Heart left ventricle (tissue), 16 donors: ENCODE results near the gene TPPP. TPM values are rescaled to one million over a fixed set of nuclear protein-coding genes. Genes with fewer than 3 reads are reported as not detected.

Source experiments
- ATAC-seq, 4 donors: fragments of 200-7000 bp; cut with Tn5 transposase; one replicate each; pipeline ENCODE4 v1.9.1; 2020 to 2022; ENCODE audit warnings: moderate library complexity in 4 of 4, mild to moderate bottlenecking in 3 of 4, moderate number of reproducible peaks in 1 of 4
- DNase-seq, 5 donors: peaks; one replicate each; pipeline ENCODE4 v3.0.0-alpha.2; 2020
- H3K27ac ChIP-seq, 12 donors: fragments of 200-600 bp; sonication (generic) in 4 of 12; one replicate each; pipeline versions ENCODE4 v1.5.0 to v1.8.0; 2016 to 2022; ENCODE audit warnings: mild to moderate bottlenecking in 2 of 12
- H3K27me3 ChIP-seq, 9 donors: fragments of 200-600 bp; sonication (generic) in 2 of 9; one replicate each; pipeline versions ENCODE4 v1.5.1 to v1.8.0; 2016 to 2022; ENCODE audit warnings: mild to moderate bottlenecking in 3 of 9
- H3K36me3 ChIP-seq, 9 donors: fragments of 200-600 bp; sonication (generic) in 2 of 9; one replicate each; pipeline versions ENCODE4 v1.5.0 to v1.8.0; 2018 to 2022; ENCODE audit warnings: mild to moderate bottlenecking in 2 of 9
- H3K4me1 ChIP-seq, 12 donors: fragments of 200-600 bp; sonication (generic) in 4 of 12; one replicate each; pipeline versions ENCODE4 v1.5.0 to v1.8.0; 2016 to 2022; ENCODE audit warnings: mild to moderate bottlenecking in 3 of 12
- H3K4me3 ChIP-seq, 12 donors: fragments of 200-600 bp; sonication (generic) in 4 of 12; one replicate each; pipeline versions ENCODE4 v1.5.0 to v1.8.0; 2017 to 2022; ENCODE audit warnings: mild to moderate bottlenecking in 9 of 12, moderate library complexity in 4 of 12
- H3K9me3 ChIP-seq, 12 donors: fragments of 200-600 bp; sonication (generic) in 4 of 12; one replicate each; pipeline versions ENCODE4 v1.5.0 to v1.8.0; 2016 to 2022; ENCODE audit warnings: mild to moderate bottlenecking in 1 of 12
- CTCF ChIP-seq, 12 donors: fragments of 200-600 bp; sonication (generic) in 4 of 12; IDR thresholded peaks; one replicate each; pipeline versions ENCODE4 v1.5.0 to v1.8.0; 2018 to 2022; ENCODE audit warnings: antibody characterized with exemption in 12 of 12, mild to moderate bottlenecking in 5 of 12
- POLR2A ChIP-seq, 2 donors: fragments of 450-650 bp; IDR thresholded peaks; one replicate each; pipeline ENCODE4 v1.6.1; 2017; ENCODE audit warnings: antibody characterized with exemption in 2 of 2, mild to moderate bottlenecking in 2 of 2, moderate library complexity in 2 of 2
- WGBS, 4 donors: extraction: QIAGEN DNeasy Blood & Tissue Kit in 2 of 4; methylation state at CpG; one replicate each; pipeline versions ENCODE4 v1.1.5 to v1.1.7; 2013 to 2018; 5-methylcytosine and 5-hydroxymethylcytosine counted together
- intact Hi-C, 10 donors: fragments of 100-400 bp; cut with DNase I; formaldehyde crosslinking; loops; one replicate each; pipeline versions ENCODE4 v1.11.1 to v1.14.2; 2022
- polyA plus RNA-seq, 2 donors: library from polyadenylated mRNA; stranded (reverse); fragments of 200-250 nt; gene quantifications; one replicate each; pipeline ENCODE4 v1.2.3, GENCODE V29; 2013
- total RNA-seq, 9 donors: library from RNA; depleted of rRNA in 2 of 9; stranded (reverse); fragments of >200 nt in 2 of 9; fragmentation: NEBNext Ultra II Directional in 3 of 9; extraction: Animal tissue kit (Norgen Biotek cat#: 25700) in 3 of 9; gene quantifications; one replicate each; pipeline versions ENCODE4 v1.1.0 to v1.2.4, GENCODE V29; 2016 to 2023
- donor health status: ischemic (EF 13 %, LVEDD 7.1; RV severe dilation, severe dysfunction).
- donor health status: healthy with polysubstance abuse.
- donor health status: DM: no; HTN: yes; CAD: no.
- donor health status: DM: no; HTN: no; CAD: no.
- donor health status: ischemic (EF 25% LVEDD 6.9; RV normal size, moderate dysfunction).
- donor health status: ischemic (EF 25% LVEDD 5.7; RV mildly dilated, moderate dysfunction).
- donor health status: healthy.
- donor health status: DM: yes; HTN: yes; CAD: no.
- donor health status: ischemic (EF 35%, LVEDD 5.7; RV mildly dilated, moderate dysfunction).
- donor health status: nonischemic (EF 11% LVEDD 7.7; RV severe dilation, severe dysfunction).
- donor health status: DM: yes; HTN: yes; CAD: no.
- donor health status: PGD.
- donor health status: ischemic (EF 29% LVEDD 5.4; RV normal size, mild dysfunction).
- donor health status: nonischemic (EF 23%, LVEDD 6.1; RV moderate dilation, normal function).

The TPPP gene
- total and polyA plus RNA-seq, 11 donors: 7.5 to 31.2 (median 14.9) TPM

DNA sequence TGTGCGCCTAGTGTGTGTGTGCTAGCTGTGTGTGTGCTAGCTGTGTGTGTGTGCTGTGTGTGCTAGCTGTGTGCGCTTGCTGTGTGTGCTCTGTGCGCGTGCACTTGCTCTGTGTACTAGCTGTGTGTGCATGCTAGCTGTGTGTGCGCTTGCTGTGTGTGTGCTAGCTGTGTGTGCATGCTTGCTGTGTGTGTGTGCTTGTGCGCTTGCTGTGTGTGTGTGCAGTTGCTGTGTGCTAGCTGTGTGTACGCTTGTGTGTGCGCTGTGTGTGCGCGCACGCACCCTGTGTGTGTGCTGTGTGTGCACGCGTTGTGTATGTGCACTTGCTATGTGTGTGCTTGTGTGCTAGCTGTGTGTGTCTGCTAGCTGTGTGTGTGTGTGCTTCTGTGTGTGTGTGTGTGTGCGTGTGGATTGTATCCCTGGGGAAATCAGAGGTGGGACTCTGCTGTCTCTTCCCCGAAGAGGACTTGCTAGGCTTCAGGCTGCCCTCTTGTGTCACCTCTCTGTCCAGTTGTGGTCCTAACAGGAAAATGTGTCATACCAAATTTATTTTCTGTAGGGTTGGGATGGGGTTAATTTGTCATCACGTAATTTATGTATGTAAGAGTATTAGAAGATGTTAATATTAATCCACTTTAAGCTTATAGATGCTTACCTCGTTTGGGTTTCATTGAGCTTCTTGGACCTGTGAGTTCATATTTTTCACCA is 38.9 kb downstream of the TPPP start:
- H3K27me3 ChIP-seq: no peaks in the 10 kb centered on the region
- H3K27ac ChIP-seq: no peak overlapping the region
- 76 to 96% (median 83%) methylated on average over 6 to 17 of the region's 17 CpGs for WGBS, 4 donors
- peaks cover 0 to 17% (median 2%) of the 10 kb centered on the region in 9 donors for H3K36me3 ChIP-seq
- no peak for TF ChIP-seq CTCF (IDR thresholded peaks at IDR 0.05)
- TF ChIP-seq POLR2A (IDR thresholded peaks at IDR 0.05): no peak
- H3K4me3 ChIP-seq: no peak overlapping the region
- no peaks in the 10 kb centered on the region for H3K4me1 ChIP-seq
- ATAC-seq (peak in 2 of 4 donors; percentile 24 to 57), DNase-seq (no peak)
- intact Hi-C loops: no loop called here
- peaks cover 0 to 14% (median 0%) of the 10 kb centered on the region in 12 donors for H3K9me3 ChIP-seq

- Histone ChIP-seq H3K4me1 (no peaks in the 10 kb centered on the region), H3K9me3 (peaks cover 0 to 8% (median 0%) of the 10 kb centered on the region in 12 donors), H3K27ac (no peak overlapping the region), H3K36me3 (peaks cover 0 to 14% (median 0%) of the 10 kb centered on the region in 9 donors), H3K27me3 (no peaks in the 10 kb centered on the region), H3K4me3 (no peak overlapping the region)
- TF ChIP-seq CTCF (IDR thresholded peaks at IDR 0.05) (no peak), POLR2A (IDR thresholded peaks at IDR 0.05) (no peak)
- WGBS, 4 donors: 91 to 97% (median 95%) methylated on average over 11 of the region's 11 CpGs
- intact Hi-C loops: no loop called here
- ATAC-seq (no peak), DNase-seq (no peak)
Observed at GRCh38 chr5:652773-653350, 40.3 kb downstream of the TPPP start.

GRCh38 chr5:652023-652515 is 41.1 kb downstream of the TPPP start:
- DNase-seq: no peak
- Histone ChIP-seq H3K36me3 (peaks cover 0 to 18% (median 0%) of the 10 kb centered on the region in 9 donors), H3K4me3 (no peak overlapping the region), H3K27me3 (no peaks in the 10 kb centered on the region), H3K4me1 (no peaks in the 10 kb centered on the region), H3K27ac (no peak overlapping the region), H3K9me3 (peaks cover 0 to under 1% (median 0%) of the 10 kb centered on the region in 12 donors)
- intact Hi-C loops: no loop called here
- peak in 1 of 4 donors; percentile 42 for ATAC-seq
- TF ChIP-seq CTCF (IDR thresholded peaks at IDR 0.05) (no peak), POLR2A (IDR thresholded peaks at IDR 0.05) (no peak)
- 92 to 98% (median 96%) methylated on average over 6 to 8 of the region's 8 CpGs for WGBS, 4 donors

- ATAC-seq (no peak), DNase-seq (no peak)
- H3K36me3 ChIP-seq: peaks cover 0 to 18% (median 3%) of the 10 kb centered on the region in 9 donors
Observed at GRCh38 chr5:651296-652022, 41.7 kb downstream of the TPPP start.

More at GRCh38 chr5:651296-652022, 41.7 kb downstream of the TPPP start:
- Histone ChIP-seq H3K4me3 (no peak overlapping the region), H3K27me3 (no peaks in the 10 kb centered on the region), H3K9me3 (no peaks in the 10 kb centered on the region), H3K27ac (no peak overlapping the region), H3K4me1 (no peaks in the 10 kb centered on the region)
- WGBS, 4 donors: 87 to 97% (median 95%) methylated on average over 16 of the region's 16 CpGs
- intact Hi-C loops: no loop called here
- TF ChIP-seq CTCF (IDR thresholded peaks at IDR 0.05) (no peak), POLR2A (IDR thresholded peaks at IDR 0.05) (no peak)
